GM21390 (cell line): ENCODE measurements around the gene VEGFC.
A peak's percentile ranks its signal among the peaks of the same experiment; 100 is the strongest.

ENCODE experiments used
- ATAC-seq: cut with Tn5 transposase; IDR thresholded peaks from one replicate; pipeline ENCODE4 v1.9.1; 2021; ENCODE audit not compliant: unreplicated experiment

Gene VEGFC

DNA sequence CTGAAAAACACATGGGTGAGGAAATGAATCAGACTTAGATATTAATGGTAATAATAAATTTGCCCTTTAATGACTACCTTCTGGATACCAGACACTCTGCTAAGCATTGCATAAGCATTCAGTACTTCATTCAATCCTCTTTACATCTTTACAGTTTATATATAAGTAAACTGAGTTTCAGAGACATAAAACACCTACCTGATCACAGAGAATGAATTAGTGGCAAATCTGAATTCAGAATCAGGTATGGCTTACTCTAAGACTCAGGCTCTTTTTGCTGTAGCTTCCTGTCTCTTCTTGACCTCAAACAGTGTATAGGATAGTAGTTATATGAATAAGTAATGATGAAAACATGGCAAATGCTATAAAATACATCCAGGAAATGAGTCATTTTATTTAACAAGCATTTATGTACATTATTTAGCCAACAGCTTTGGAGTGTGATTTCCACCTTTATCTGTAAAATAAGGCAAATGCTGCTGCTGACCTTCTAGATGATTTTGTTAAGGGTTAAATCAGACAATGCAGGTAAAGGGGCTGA is 83.9 kb downstream of the VEGFC start:
- no peak for ATAC-seq

GRCh38 chr4:176690716-176691115 is 102.0 kb downstream of the VEGFC start:
- ATAC-seq: no peak

- no peak for ATAC-seq
Measured at GRCh38 chr4:176680668-176681180, 112.0 kb downstream of the VEGFC start.

GRCh38 chr4:176676901-176677300 is 115.8 kb downstream of the VEGFC start:
- no peak for ATAC-seq

DNA sequence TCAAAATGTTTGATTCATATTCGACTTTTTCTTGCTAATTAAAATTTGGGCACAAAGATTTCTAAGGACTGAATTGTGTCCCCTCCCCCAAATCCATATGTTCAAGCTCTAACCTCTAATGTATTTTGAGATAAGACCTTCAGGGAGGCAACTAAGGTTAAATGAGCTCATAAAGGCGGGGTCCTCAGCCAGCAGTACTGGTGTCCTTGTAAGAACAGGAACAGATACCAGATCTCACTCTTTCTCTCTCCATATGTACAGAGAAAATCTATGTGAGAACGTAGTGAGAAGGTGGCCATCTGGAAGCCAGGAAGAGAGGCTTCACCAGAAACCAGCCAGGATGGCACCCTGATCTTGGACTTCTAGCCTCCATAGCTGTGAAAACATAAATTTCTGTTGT is 116.9 kb downstream of the VEGFC start:
- no peak for ATAC-seq

- ATAC-seq: no peak
Measured at GRCh38 chr4:176671532-176671931, 121.2 kb downstream of the VEGFC start.

- ATAC-seq: no peak
Measured at GRCh38 chr4:176668324-176668723, 124.4 kb downstream of the VEGFC start.

DNA sequence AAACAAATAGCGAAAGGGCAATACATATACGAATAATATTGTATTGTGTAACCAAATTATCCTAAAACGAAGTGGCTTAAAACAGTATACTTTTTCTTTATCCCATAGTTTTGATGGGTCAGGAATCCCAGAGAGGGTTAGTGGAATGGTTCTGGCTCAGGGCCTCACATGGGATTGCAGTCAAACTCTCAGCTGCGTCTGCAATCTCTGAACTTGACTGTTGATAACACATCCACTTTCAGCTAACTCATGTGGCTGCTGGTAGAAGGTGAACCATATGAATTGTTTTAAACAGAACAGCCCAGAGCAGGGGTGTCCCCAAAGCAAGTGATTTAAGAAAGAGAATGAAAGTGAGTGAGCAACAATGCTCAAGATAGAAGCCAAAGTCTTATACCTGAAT is 127.8 kb downstream of the VEGFC start:
- no peak for ATAC-seq

DNA sequence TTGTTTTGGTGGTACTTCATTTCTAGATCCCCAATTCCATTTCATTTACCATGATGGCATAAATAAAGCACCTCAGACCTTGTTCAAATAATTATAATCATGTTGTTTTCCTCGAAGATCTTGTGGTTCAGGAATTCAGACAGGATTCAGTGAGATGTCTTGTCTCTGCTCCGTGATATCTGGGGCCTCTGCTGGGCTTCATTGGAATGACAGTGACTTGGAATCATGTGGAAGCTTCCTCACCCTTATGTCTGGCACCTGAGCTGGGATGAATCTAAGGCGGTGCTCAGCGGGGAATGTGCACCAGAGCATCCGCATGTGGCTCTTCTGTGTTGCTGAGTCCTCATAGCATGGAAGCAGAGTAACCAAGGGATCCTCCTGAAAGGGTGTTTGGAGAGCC is 132.2 kb downstream of the VEGFC start:
- ATAC-seq: no peak

- no peak for ATAC-seq
Measured at GRCh38 chr4:176656108-176656507, 136.6 kb downstream of the VEGFC start.

DNA sequence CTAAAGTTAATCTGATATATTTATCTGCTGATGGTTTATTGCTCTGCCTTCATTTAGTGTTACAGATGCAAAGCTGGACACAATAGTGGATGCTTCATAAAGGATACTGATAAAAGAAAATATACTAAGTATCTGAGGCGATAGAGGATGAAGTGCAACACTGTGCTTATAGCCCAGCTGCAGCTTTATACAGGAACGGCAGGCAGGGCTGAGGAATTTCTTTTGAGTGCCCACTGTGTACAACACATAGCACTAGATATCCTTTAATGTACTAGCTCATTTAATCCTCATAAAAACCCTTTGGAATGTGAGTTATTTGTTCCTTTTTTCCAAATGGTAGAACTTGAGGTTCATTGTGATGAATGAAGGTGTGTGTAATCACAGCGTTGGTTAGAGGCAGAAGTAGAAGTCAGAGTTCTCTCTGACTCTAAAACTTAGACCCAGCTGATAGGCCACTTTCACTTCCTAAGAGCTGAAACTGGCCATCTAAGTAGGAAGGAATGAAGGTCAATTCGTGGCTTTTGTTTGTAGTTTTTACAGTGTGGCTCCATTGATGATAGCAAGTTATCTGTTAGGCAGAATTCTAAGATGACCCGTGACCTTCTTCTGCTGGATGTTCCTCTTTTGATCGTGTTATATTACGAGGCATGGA is 138.0 kb downstream of the VEGFC start:
- ATAC-seq: no peak

- ATAC-seq: no peak
Measured at GRCh38 chr4:176653401-176654220, 139.1 kb downstream of the VEGFC start.

GRCh38 chr4:176646311-176646710 is 146.4 kb downstream of the VEGFC start:
- no peak for ATAC-seq

DNA sequence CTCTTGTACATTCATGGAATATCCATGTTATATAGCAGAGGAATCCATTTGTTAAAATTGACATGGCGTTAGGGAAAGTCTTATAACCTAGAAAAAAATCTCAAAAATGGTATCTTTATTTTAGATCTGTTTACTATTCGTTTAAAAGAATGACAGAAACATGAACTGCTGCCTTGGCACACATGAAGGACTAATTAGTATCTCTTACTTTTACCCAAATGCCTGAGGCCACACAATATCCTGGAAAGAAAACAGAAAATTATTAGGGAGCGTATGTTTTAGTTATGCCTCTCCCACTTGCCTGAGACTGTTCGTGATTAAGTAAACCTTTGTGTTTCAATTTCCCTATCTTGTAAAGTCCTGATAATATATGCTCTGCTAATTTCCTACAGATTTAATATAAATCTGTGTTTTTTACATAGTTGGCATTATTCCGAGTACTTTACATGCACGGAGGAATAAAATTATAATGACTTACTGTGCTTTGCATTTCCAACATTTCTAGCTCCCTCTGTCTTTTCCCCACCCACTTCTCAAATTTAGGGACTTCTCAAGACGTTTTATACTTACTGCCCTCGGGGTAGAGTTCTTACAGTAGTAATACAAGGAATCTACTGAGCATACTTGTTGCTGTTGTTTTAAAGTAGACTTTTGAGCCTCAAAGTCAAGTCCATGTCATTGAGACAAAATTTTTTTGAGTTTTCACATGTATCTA is 147.3 kb downstream of the VEGFC start:
- no peak for ATAC-seq

GRCh38 chr4:176642472-176642871 is 150.2 kb downstream of the VEGFC start:
- ATAC-seq: peak; percentile 85

GRCh38 chr4:176641237-176641636 is 151.5 kb downstream of the VEGFC start:
- no peak for ATAC-seq

GRCh38 chr4:176638992-176639391 is 153.7 kb downstream of the VEGFC start:
- ATAC-seq: no peak

- no peak for ATAC-seq
Measured at GRCh38 chr4:176636292-176636691, 156.4 kb downstream of the VEGFC start.

DNA sequence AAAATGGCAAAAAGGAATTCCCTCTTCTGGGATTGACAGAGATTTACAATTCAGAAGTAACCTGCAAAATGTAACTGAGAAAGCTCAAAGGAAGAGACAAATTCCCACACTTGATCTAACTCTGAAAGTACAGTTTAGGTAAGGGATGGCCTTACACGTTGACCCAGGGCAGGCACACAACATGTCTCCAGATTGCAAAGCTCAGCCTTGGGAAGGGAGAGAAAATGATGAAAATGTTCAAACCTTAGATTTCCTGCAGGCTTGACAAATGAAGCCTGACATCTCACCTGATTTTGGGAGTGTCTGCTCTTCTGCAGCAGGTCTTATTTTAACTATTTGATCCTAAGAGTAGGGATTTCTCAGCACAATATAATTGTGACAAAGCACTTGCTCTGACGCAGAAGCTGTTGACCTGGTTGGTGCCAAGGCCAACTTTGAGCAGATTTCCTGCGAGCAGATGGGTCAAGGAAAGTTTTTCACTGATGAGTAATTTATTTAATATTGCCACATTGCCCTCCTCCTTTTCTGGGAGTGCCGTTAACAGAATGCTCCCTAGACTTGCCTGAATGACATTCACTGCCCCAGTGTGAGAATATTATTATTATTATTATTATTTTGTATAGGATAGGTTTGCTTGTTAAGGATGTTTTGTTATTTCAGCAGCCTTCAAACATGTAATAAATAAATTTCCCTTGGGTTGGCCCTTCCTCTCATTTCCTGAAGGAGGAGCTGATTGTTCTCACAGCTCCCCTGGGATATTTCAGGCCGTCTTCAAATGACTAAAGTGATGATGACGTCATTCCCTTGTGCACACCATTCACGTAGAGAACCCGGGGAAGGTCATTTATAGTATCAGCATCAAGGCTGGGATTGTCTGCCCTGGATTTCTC is 157.1 kb downstream of the VEGFC start:
- no peak for ATAC-seq
